MCF 10A (cell line): ENCODE results near the gene CIDEB. TPM values are rescaled to one million over a fixed set of nuclear protein-coding genes. Genes with fewer than 3 reads are reported as not detected.

ENCODE experiments used
- BruUV-seq: library from RNA; stranded (reverse); fragments of 400-500 nt; replicated peaks from 2 replicates; lab custom pipeline; 2021; lab: Mats Ljungman, UMichigan
- CTCF ChIA-PET: fragments of 300-600 bp; sonication (Branson Sonifier 250); formaldehyde crosslinking; extraction: SDS; loops from one replicate; lab custom pipeline; 2021; ENCODE audit warnings: antibody characterized with exemption, inconsistent platforms; lab: Yijun Ruan, JAX
- POLR2A ChIA-PET: fragments of 300-600, 350-650 bp; sonication (Branson Sonifier 250); formaldehyde crosslinking; extraction: SDS; loops from one replicate; lab custom pipeline; 2020; ENCODE audit warnings: antibody characterized with exemption, inconsistent platforms; lab: Yijun Ruan, JAX
- DNase-seq: peaks from one replicate; pipeline ENCODE4 v3.0.0-alpha.2; 2018; ENCODE audit not compliant: unreplicated experiment
- H3K27ac Mint-ChIP-seq: one replicate; pipeline ENCODE4 v1.8.0; 2022; ENCODE audit warnings: mild to moderate bottlenecking, low read depth, mixed read lengths; ENCODE audit not compliant: unreplicated experiment
- H3K27me3 Mint-ChIP-seq: one replicate; pipeline ENCODE4 v1.8.0; 2022; ENCODE audit warnings: mixed read lengths; ENCODE audit not compliant: insufficient read depth, unreplicated experiment
- H3K36me3 Mint-ChIP-seq: one replicate; pipeline ENCODE4 v1.8.0; 2022; ENCODE audit warnings: mild to moderate bottlenecking, moderate library complexity, mixed read lengths; ENCODE audit not compliant: insufficient read depth, unreplicated experiment
- H3K4me1 Mint-ChIP-seq: one replicate; pipeline ENCODE4 v1.8.0; 2022; ENCODE audit warnings: mixed read lengths; ENCODE audit not compliant: insufficient read depth, unreplicated experiment
- H3K4me3 Mint-ChIP-seq: one replicate; pipeline ENCODE4 v1.8.0; 2022; ENCODE audit warnings: mild to moderate bottlenecking, moderate library complexity, mixed read lengths; ENCODE audit not compliant: unreplicated experiment
- H3K9me3 Mint-ChIP-seq: one replicate; pipeline ENCODE4 v1.8.0; 2022; ENCODE audit warnings: mixed read lengths; ENCODE audit not compliant: unreplicated experiment
- intact Hi-C: fragments of 100-400 bp; cut with micrococcal nuclease; formaldehyde crosslinking; loops from 2 replicates; pipeline ENCODE4 v1.14.1; 2022
- total RNA-seq: library from RNA; stranded (reverse); gene quantifications from 2 replicates; pipeline ENCODE4 v1.2.3, GENCODE V29; 2022
- TF ChIP-seq, protein P1 (sequence below): fragments of 200-600 bp; IDR thresholded peaks from one replicate; pipeline ENCODE4 v1.8.0; 2022; ENCODE audit warnings: antibody characterized with exemption, mild to moderate bottlenecking; ENCODE audit not compliant: unreplicated experiment

The CIDEB gene
- total RNA-seq, 1 experiment from 2014 or later = 1.3 TPM

DNA sequence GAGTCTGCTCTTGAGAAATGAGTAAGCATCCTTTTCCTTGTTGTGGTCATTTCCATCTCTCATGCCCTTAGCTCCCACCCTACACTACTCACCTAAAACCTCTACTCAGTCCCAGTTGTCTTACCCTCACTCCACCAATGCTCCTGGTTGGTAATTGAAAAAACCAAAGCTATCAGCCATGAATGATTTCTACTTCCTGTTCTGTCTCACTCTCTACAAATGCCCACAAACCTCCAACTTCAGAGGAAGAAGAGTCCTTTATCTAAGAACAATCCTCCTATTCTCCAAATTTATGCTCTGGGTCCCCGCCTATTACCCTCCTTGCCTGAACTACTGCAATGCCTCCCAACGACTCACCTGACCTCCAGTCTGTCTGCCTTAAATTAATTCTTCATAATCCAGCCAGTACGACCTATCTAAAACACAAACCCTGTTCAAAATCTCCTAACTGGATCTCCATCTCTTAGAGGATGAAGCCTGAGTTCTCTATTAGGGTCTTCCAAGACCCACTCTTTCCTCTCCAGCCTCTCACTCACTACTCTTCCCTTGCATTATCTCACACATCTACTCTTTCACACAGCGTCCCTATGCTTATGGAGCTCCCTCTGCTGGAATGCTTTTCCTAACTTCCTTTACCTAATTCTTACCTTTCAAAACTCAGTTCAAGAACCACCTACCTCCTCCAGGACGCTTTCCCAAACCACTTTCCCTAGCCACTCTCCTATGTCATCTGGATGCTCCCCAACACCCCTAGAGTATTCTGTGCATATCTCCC is 10.4 kb downstream of the CIDEB start:
- ChIA-PET POLR2A (interaction anchor here (0.5 to 7.6 kb wide), 24 partner anchors 8 to 189 kb away, joined by 3 to 187 read pairs (median 4); partner anchors contain the start of genes CHMP4A, CIDEB, DCAF11 and GMPR2), CTCF (interaction anchor here (0.6 to 11.2 kb wide), 33 partner anchors 8 to 976 kb away, joined by 3 to 414 read pairs (median 4); partner anchors contain the start of genes CHMP4A, CIDEB, GMPR2 and IRF9)
- BruUV-seq = no TSS peak
- H3K4me1 Mint-ChIP-seq = peaks cover 33% of the 10 kb centered on the region
- peak overlapping the region; percentile 11 for H3K27ac Mint-ChIP-seq
- intact Hi-C loops = loop anchor here (1.0 to 5.0 kb wide), 4 partner anchors 26 to 190 kb away; partner anchors contain the start of genes MDP1 and RABGGTA
- DNase-seq = peak; percentile 71
- H3K9me3 Mint-ChIP-seq = no peaks in the 10 kb centered on the region
- TF ChIP-seq, protein P1, sequence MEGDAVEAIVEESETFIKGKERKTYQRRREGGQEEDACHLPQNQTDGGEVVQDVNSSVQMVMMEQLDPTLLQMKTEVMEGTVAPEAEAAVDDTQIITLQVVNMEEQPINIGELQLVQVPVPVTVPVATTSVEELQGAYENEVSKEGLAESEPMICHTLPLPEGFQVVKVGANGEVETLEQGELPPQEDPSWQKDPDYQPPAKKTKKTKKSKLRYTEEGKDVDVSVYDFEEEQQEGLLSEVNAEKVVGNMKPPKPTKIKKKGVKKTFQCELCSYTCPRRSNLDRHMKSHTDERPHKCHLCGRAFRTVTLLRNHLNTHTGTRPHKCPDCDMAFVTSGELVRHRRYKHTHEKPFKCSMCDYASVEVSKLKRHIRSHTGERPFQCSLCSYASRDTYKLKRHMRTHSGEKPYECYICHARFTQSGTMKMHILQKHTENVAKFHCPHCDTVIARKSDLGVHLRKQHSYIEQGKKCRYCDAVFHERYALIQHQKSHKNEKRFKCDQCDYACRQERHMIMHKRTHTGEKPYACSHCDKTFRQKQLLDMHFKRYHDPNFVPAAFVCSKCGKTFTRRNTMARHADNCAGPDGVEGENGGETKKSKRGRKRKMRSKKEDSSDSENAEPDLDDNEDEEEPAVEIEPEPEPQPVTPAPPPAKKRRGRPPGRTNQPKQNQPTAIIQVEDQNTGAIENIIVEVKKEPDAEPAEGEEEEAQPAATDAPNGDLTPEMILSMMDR = peak; percentile 43
- peaks cover 64% of the 10 kb centered on the region for H3K36me3 Mint-ChIP-seq
- H3K4me3 Mint-ChIP-seq = peak overlapping the region; percentile 22
- H3K27me3 Mint-ChIP-seq = no peaks in the 10 kb centered on the region

DNA sequence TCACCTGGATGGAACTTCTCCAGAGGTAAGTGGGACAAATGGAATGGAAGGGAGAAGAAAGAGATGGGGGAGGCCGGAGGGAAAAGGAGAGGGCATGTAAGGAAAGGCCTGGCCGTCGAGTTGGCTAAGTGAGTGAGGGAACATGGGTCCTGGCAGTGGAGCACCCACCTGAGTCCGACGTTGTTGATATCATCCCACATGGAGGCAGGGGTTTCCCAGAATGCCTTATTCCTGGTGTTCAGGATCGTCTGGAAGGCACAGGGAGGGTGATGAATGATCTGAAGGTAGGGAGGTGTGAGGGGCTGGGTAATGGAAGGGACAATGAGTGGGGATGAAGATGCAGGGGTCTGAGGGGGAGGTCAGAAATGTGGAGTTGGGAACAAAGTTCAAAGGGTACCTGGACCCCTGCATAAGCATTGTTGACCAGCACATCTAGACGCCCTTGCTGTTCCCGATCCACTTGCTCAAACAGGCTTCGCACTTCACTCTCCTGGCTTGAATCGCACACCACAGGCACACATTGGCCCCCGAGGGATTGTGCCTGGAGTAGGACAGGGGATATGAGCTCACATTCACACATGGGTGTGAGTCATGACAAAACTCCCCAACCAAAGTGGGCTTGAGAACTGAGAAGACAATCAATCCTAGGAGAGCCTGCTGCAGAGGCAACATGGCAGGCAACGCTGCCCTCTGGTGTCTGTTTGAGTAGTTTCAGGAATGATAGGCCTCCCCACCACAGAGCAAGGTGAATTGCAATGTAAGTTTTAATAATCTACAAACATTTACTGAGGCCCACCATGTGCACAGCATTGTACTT is 11.2 kb downstream of the CIDEB start:
- ChIA-PET CTCF (interaction anchor here (0.6 to 11.2 kb wide), 28 partner anchors 9 to 975 kb away, joined by 3 to 414 read pairs (median 6); partner anchors contain the start of genes CHMP4A, CIDEB, GMPR2 and IRF9), POLR2A (interaction anchor here (0.5 to 7.6 kb wide), 22 partner anchors 9 to 685 kb away, joined by 3 to 187 read pairs (median 6); partner anchors contain the start of genes CHMP4A, CIDEB, DCAF11 and GMPR2)
- Mint-ChIP-seq H3K9me3 (no peaks in the 10 kb centered on the region), H3K36me3 (peaks cover 61% of the 10 kb centered on the region), H3K27ac (peak overlapping the region; percentile 11), H3K4me1 (peaks cover 33% of the 10 kb centered on the region), H3K4me3 (peak overlapping the region; percentile 46), H3K27me3 (no peaks in the 10 kb centered on the region)
- BruUV-seq = no TSS peak
- peak; percentile 93 for DNase-seq
- TF ChIP-seq, protein P1 = peak; percentile 71
- intact Hi-C loops = loop anchor here (1.0 to 5.0 kb wide), 4 partner anchors 25 to 189 kb away; partner anchors contain the start of genes MDP1 and RABGGTA

DNA sequence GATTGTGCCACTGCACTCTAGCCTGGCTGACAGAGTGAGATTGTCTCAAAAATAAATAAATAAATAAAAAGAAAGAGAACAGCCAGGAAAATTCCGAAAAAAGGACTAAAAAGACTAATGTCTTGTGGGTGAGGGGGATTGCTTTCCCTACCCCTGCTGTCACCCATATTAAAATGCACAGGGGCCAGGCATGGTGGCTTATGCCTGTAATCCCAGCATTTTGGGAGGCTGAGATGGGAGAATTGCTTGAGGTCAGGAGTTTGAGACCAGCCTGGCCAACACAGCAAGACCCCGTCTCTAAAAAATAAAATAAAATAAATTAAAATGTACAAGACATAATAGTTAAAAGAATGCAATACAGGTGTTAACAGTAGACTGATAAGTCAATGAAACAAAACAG is 14.3 kb downstream of the CIDEB start:
- Mint-ChIP-seq H3K4me1 (peaks cover 22% of the 10 kb centered on the region), H3K27ac (no peak overlapping the region), H3K9me3 (no peaks in the 10 kb centered on the region), H3K4me3 (no peak overlapping the region), H3K36me3 (peaks cover 68% of the 10 kb centered on the region), H3K27me3 (no peaks in the 10 kb centered on the region)
- DNase-seq = no peak
- ChIA-PET POLR2A (interaction anchor here (1.6 to 4.5 kb wide), 3 partner anchors 11 to 22 kb away, joined by 5 to 33 read pairs (median 13); partner anchors contain the start of gene RABGGTA), CTCF (interaction anchor here (0.7 to 5.5 kb wide), 8 partner anchors 9 to 51 kb away, joined by 3 to 39 read pairs (median 6); partner anchors contain the start of genes CIDEB, LTB4R2, RABGGTA and TINF2)
- TF ChIP-seq, protein P1 = no peak
- intact Hi-C loops = no loop called here
- no TSS peak for BruUV-seq
